NCI-H446 (cell line): ENCODE results near the gene ADAP1.

Source experiments
- DNase-seq, 2 experiments: peaks; one replicate each; lab custom pipeline; 2025; lab: John Stamatoyannopoulos, UW

Gene ADAP1

GRCh38 chr7:894164-894867, 60.2 kb downstream of the ADAP1 start:
- no peak for DNase-seq

- DNase-seq: no peak
Observed at GRCh38 chr7:893686-894085, 60.8 kb downstream of the ADAP1 start.

GRCh38 chr7:892648-893593, 61.6 kb downstream of the ADAP1 start:
- DNase-seq: no peak

GRCh38 chr7:891805-892204, 62.7 kb downstream of the ADAP1 start:
- DNase-seq: no peak

GRCh38 chr7:891291-891690, 63.2 kb downstream of the ADAP1 start:
- no peak for DNase-seq

GRCh38 chr7:890868-891267, 63.6 kb downstream of the ADAP1 start:
- DNase-seq: no peak

- DNase-seq: no peak
Observed at GRCh38 chr7:889391-889790, 65.1 kb downstream of the ADAP1 start.

GRCh38 chr7:889025-889390, 65.5 kb downstream of the ADAP1 start:
- DNase-seq: no peak

- DNase-seq: no peak
Observed at GRCh38 chr7:888081-889024, 66.1 kb downstream of the ADAP1 start.

GRCh38 chr7:887488-887820, 67.0 kb downstream of the ADAP1 start:
- DNase-seq: no peak

GRCh38 chr7:886626-887487, 67.6 kb downstream of the ADAP1 start:
- no peak for DNase-seq

- DNase-seq: no peak
Observed at GRCh38 chr7:885893-886625, 68.4 kb downstream of the ADAP1 start.

- DNase-seq: no peak
Observed at GRCh38 chr7:885261-885892, 69.1 kb downstream of the ADAP1 start.

- no peak for DNase-seq
Observed at GRCh38 chr7:884191-885003, 70.1 kb downstream of the ADAP1 start.

GRCh38 chr7:883055-884021, 71.1 kb downstream of the ADAP1 start:
- DNase-seq: no peak

GRCh38 chr7:882336-883035, 72.0 kb downstream of the ADAP1 start:
- no peak for DNase-seq

- no peak for DNase-seq
Observed at GRCh38 chr7:881441-882234, 72.8 kb downstream of the ADAP1 start.
